ENCODE results near the gene PCGF1.

PCGF1 gene

GRCh38 chr2:74507145-74507925 is at the start of gene PCGF1:
Gene PCGF1 (minus strand): TSS chr2:74507695. CDS start chr2:74507668, 27 bp downstream.
- peak; percentile 97 for DNase-seq (ENCODE audit: low read depth in 2 of 2)

- no peak for DNase-seq (ENCODE audit: low read depth in 2 of 2)
These were observed 49.4 kb upstream of the PCGF1 start for GRCh38 chr2:74556831-74557370.

- DNase-seq (ENCODE audit: low read depth in 2 of 2): no peak
These were observed 48.7 kb upstream of the PCGF1 start for GRCh38 chr2:74556159-74556558.

- no peak for DNase-seq (ENCODE audit: low read depth in 2 of 2)
These were observed 48.2 kb upstream of the PCGF1 start for GRCh38 chr2:74555610-74556103.

- no peak for DNase-seq (ENCODE audit: low read depth in 2 of 2)
These were observed 47.5 kb upstream of the PCGF1 start for GRCh38 chr2:74554820-74555531.

- peak; percentile 67 to 75 for DNase-seq (ENCODE audit: low read depth in 2 of 2)
These were observed 46.7 kb upstream of the PCGF1 start, which contains the start of the genes DOK1 and LOXL3 for GRCh38 chr2:74553892-74554819. Gene DOK1 (plus strand): TSS chr2:74554720. CDS start chr2:74554755, 35 bp downstream. Gene LOXL3 (minus strand): TSS chr2:74553942. CDS start chr2:74552634, 1,308 bp downstream.

GRCh38 chr2:74552914-74553811 is 45.7 kb upstream of the PCGF1 start:
- no peak for DNase-seq (ENCODE audit: low read depth in 2 of 2)

GRCh38 chr2:74551942-74552913 is 44.7 kb upstream of the PCGF1 start:
- DNase-seq (ENCODE audit: low read depth in 2 of 2): no peak

GRCh38 chr2:74551530-74551929 is 44.0 kb upstream of the PCGF1 start:
- no peak for DNase-seq (ENCODE audit: low read depth in 2 of 2)

GRCh38 chr2:74550231-74550630 is 42.7 kb upstream of the PCGF1 start:
- DNase-seq (ENCODE audit: low read depth in 2 of 2): no peak

GRCh38 chr2:74548900-74549826 is 41.7 kb upstream of the PCGF1 start:
- no peak for DNase-seq (ENCODE audit: low read depth in 2 of 2)

- no peak for DNase-seq (ENCODE audit: low read depth in 2 of 2)
These were observed 40.9 kb upstream of the PCGF1 start for GRCh38 chr2:74548285-74548899.

- DNase-seq (ENCODE audit: low read depth in 2 of 2): no peak
These were observed 38.5 kb upstream of the PCGF1 start for GRCh38 chr2:74546004-74546403.

GRCh38 chr2:74544634-74545033 is 37.1 kb upstream of the PCGF1 start:
- no peak for DNase-seq (ENCODE audit: low read depth in 2 of 2)

GRCh38 chr2:74542978-74543377 is 35.5 kb upstream of the PCGF1 start:
- DNase-seq (ENCODE audit: low read depth in 2 of 2): no peak

GRCh38 chr2:74540291-74540690 is 32.8 kb upstream of the PCGF1 start:
- DNase-seq (ENCODE audit: low read depth in 2 of 2): no peak

- no peak for DNase-seq (ENCODE audit: low read depth in 2 of 2)
These were observed 31.4 kb upstream of the PCGF1 start for GRCh38 chr2:74538881-74539339.
